Erythroblast (primary cell): ENCODE measurements around the gene ZNF423.

Experiments
- GATA1 ChIP-seq: IDR thresholded peaks from 2 replicates; pipeline ENCODE4 v1.6.1; 2011; ENCODE audit warnings: low read depth, mild to moderate bottlenecking, control low read depth, low read length, moderate library complexity
- POLR2A ChIP-seq: IDR thresholded peaks from 2 replicates; pipeline ENCODE4 v1.6.1; 2011; ENCODE audit warnings: mild to moderate bottlenecking, low read length

- no peak for TF ChIP-seq POLR2A
- no peak for TF ChIP-seq GATA1
Measured at GRCh38 chr16:49590166-49590871, 265.6 kb downstream of the ZNF423 start.
